PC-3 (cell line): ENCODE results near the gene ANKRD49.

ENCODE experiments used
- CTCF ChIP-seq: fragments of 300-600 bp; sonication (generic); conservative IDR thresholded peaks from 2 replicates; pipeline ENCODE4 v1.5.1; 2017; ENCODE audit warnings: antibody characterized with exemption, low read depth, mild to moderate bottlenecking, low read length
- EZH2 ChIP-seq: fragments of 300-600 bp; sonication (generic); IDR thresholded peaks from one replicate; pipeline ENCODE4 v1.6.1; 2017; ENCODE audit warnings: antibody characterized with exemption, mild to moderate bottlenecking, low read length; ENCODE audit not compliant: unreplicated experiment
- EZH2phosphoT487 ChIP-seq: fragments of 300-600 bp; sonication (generic); IDR thresholded peaks from 2 replicates; pipeline ENCODE4 v1.6.1; 2018; ENCODE audit warnings: mild to moderate bottlenecking, antibody characterized with exemption, low read length, borderline replicate concordance

GRCh38 chr11:94472916-94473799, 20.6 kb upstream of the ANKRD49 start:
- TF ChIP-seq CTCF: no peak
- no peak for TF ChIP-seq EZH2
- no peak for TF ChIP-seq EZH2phosphoT487
